HL-60 (cell line): ENCODE data around the gene HHLA2.

ENCODE experiments used
- GABPA ChIP-seq: IDR thresholded peaks from 2 replicates; pipeline ENCODE4 v1.6.1; 2012; ENCODE audit warnings: low read depth
- POLR2AphosphoS5 ChIP-seq: IDR thresholded peaks from 2 replicates; pipeline ENCODE4 v1.6.1; 2012; ENCODE audit warnings: low read depth
- SPI1 ChIP-seq: IDR thresholded peaks from 2 replicates; pipeline ENCODE4 v1.6.1; 2012; ENCODE audit warnings: low read depth, mild to moderate bottlenecking, borderline replicate concordance
- TF ChIP-seq, protein P1 (sequence below): IDR thresholded peaks from one replicate; pipeline ENCODE4 v1.5.1; 2011; ENCODE audit warnings: low read length, control low read depth, inconsistent platforms; ENCODE audit not compliant: insufficient read depth
- TF ChIP-seq, protein P2 (sequence below): IDR thresholded peaks from 2 replicates; pipeline ENCODE4 v1.6.1; 2012; ENCODE audit warnings: low read depth; ENCODE audit not compliant: insufficient replicate concordance

DNA sequence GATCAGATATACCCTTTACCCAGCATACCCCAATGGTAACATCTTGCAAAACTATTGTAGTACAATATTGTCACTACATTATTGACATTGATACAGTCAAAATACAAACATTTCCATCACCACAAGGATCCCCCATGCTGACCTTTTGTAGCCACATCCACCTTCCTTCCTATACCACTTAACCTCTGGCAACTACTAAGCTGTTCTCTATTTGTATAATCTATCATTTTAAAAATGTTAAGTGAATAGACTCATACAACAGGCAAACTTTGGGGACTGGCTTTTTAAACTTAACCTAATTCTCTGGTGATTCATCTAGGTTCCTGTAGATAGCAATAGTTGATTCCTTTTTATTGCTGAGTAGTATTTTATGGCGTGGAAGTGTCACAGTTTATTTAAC is 44.5 kb upstream of the HHLA2 start:
- TF ChIP-seq, protein P1, sequence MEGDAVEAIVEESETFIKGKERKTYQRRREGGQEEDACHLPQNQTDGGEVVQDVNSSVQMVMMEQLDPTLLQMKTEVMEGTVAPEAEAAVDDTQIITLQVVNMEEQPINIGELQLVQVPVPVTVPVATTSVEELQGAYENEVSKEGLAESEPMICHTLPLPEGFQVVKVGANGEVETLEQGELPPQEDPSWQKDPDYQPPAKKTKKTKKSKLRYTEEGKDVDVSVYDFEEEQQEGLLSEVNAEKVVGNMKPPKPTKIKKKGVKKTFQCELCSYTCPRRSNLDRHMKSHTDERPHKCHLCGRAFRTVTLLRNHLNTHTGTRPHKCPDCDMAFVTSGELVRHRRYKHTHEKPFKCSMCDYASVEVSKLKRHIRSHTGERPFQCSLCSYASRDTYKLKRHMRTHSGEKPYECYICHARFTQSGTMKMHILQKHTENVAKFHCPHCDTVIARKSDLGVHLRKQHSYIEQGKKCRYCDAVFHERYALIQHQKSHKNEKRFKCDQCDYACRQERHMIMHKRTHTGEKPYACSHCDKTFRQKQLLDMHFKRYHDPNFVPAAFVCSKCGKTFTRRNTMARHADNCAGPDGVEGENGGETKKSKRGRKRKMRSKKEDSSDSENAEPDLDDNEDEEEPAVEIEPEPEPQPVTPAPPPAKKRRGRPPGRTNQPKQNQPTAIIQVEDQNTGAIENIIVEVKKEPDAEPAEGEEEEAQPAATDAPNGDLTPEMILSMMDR = no peak
- TF ChIP-seq, protein P2, sequence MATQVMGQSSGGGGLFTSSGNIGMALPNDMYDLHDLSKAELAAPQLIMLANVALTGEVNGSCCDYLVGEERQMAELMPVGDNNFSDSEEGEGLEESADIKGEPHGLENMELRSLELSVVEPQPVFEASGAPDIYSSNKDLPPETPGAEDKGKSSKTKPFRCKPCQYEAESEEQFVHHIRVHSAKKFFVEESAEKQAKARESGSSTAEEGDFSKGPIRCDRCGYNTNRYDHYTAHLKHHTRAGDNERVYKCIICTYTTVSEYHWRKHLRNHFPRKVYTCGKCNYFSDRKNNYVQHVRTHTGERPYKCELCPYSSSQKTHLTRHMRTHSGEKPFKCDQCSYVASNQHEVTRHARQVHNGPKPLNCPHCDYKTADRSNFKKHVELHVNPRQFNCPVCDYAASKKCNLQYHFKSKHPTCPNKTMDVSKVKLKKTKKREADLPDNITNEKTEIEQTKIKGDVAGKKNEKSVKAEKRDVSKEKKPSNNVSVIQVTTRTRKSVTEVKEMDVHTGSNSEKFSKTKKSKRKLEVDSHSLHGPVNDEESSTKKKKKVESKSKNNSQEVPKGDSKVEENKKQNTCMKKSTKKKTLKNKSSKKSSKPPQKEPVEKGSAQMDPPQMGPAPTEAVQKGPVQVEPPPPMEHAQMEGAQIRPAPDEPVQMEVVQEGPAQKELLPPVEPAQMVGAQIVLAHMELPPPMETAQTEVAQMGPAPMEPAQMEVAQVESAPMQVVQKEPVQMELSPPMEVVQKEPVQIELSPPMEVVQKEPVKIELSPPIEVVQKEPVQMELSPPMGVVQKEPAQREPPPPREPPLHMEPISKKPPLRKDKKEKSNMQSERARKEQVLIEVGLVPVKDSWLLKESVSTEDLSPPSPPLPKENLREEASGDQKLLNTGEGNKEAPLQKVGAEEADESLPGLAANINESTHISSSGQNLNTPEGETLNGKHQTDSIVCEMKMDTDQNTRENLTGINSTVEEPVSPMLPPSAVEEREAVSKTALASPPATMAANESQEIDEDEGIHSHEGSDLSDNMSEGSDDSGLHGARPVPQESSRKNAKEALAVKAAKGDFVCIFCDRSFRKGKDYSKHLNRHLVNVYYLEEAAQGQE = no peak
- TF ChIP-seq POLR2AphosphoS5 (no peak), SPI1 (no peak), GABPA (no peak)
